Mucosa of descending colon (tissue), 3 donors: ENCODE data around the gene USP36. TPM values are rescaled to one million over a fixed set of nuclear protein-coding genes. Genes with fewer than 3 reads are reported as not detected.

Experiments used
- ATAC-seq: fragments of 200-7000 bp; cut with Tn5 transposase; one replicate; pipeline ENCODE4 v1.9.1; 2020; ENCODE audit warnings: mild to moderate bottlenecking, moderate library complexity
- DNase-seq, 3 donors: peaks; one replicate each; pipeline ENCODE4 v3.0.0-alpha.2; 2020
- H3K36me3 ChIP-seq: fragments of 200-600 bp; one replicate; pipeline ENCODE4 v1.8.0; 2021; ENCODE audit warnings: low read depth, mild to moderate bottlenecking
- H3K4me1 ChIP-seq: fragments of 200-600 bp; one replicate; pipeline ENCODE4 v1.8.0; 2021; ENCODE audit warnings: low read depth, mild to moderate bottlenecking
- H3K4me3 ChIP-seq: fragments of 200-600 bp; one replicate; pipeline ENCODE4 v1.8.0; 2021; ENCODE audit warnings: mild to moderate bottlenecking
- H3K9me3 ChIP-seq: fragments of 200-600 bp; one replicate; pipeline ENCODE4 v1.8.0; 2021; ENCODE audit warnings: mild to moderate bottlenecking
- intact Hi-C, 2 donors: fragments of 100-400 bp; cut with DNase I in 1 of 2; cut with micrococcal nuclease in 1 of 2; formaldehyde crosslinking; loops; one replicate each; pipeline versions ENCODE4 v1.11.0 to v1.11.1; 2022; cut with DNase I, micrococcal nuclease
- total RNA-seq, 3 donors: library from RNA; stranded (reverse); fragmentation: NEBNext Ultra II Directional in 2 of 3; extraction: Animal tissue kit (Norgen Biotek cat#: 25700) in 2 of 3; gene quantifications; one replicate each; pipeline versions ENCODE4 v1.2.1 to v1.2.4, GENCODE V29; 2021 to 2023
- TF ChIP-seq, protein P1 (sequence below): fragments of 200-600 bp; IDR thresholded peaks from one replicate; pipeline ENCODE4 v1.8.0; 2022; ENCODE audit warnings: antibody characterized with exemption, mild to moderate bottlenecking
- donor health status: DM: no; HTN: no; CAD: no; lungs with moderate emphysema.
- donor health status: DM: no; HTN: no; CAD: no.
- donor health status: DM: no; HTN: yes; CAD: no.

Gene USP36
- total RNA-seq, 3 donors from 2014 or later: 36.0 to 67.7 (median 41.4) TPM

DNA sequence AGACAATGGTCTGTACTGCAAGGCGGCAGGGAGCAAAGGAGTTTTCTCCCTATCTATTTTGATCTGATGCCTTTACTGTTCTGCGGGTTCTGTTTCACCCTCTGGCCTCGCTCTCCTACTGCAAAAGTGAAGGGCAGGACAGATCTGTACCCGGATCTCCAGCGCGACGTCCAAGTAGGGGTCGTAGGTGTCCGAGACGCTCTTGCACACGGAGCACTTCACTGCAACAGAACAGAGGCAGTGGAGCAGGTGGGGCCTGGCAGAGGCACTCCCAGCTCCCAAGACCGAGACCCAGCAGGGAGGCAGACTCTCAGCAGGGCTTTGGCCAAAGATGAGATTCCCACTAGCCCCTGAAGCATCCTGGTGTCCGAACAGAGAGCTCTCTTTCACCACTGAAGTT is 19.8 kb downstream of the USP36 start:
- Histone ChIP-seq H3K4me1 (no peaks in the 10 kb centered on the region), H3K9me3 (no peaks in the 10 kb centered on the region), H3K36me3 (peaks cover 15% of the 10 kb centered on the region), H3K4me3 (no peak overlapping the region)
- intact Hi-C loops: no loop called here
- DNase-seq (no peak), ATAC-seq (no peak)
- TF ChIP-seq, protein P1, sequence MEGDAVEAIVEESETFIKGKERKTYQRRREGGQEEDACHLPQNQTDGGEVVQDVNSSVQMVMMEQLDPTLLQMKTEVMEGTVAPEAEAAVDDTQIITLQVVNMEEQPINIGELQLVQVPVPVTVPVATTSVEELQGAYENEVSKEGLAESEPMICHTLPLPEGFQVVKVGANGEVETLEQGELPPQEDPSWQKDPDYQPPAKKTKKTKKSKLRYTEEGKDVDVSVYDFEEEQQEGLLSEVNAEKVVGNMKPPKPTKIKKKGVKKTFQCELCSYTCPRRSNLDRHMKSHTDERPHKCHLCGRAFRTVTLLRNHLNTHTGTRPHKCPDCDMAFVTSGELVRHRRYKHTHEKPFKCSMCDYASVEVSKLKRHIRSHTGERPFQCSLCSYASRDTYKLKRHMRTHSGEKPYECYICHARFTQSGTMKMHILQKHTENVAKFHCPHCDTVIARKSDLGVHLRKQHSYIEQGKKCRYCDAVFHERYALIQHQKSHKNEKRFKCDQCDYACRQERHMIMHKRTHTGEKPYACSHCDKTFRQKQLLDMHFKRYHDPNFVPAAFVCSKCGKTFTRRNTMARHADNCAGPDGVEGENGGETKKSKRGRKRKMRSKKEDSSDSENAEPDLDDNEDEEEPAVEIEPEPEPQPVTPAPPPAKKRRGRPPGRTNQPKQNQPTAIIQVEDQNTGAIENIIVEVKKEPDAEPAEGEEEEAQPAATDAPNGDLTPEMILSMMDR: no peak

DNA sequence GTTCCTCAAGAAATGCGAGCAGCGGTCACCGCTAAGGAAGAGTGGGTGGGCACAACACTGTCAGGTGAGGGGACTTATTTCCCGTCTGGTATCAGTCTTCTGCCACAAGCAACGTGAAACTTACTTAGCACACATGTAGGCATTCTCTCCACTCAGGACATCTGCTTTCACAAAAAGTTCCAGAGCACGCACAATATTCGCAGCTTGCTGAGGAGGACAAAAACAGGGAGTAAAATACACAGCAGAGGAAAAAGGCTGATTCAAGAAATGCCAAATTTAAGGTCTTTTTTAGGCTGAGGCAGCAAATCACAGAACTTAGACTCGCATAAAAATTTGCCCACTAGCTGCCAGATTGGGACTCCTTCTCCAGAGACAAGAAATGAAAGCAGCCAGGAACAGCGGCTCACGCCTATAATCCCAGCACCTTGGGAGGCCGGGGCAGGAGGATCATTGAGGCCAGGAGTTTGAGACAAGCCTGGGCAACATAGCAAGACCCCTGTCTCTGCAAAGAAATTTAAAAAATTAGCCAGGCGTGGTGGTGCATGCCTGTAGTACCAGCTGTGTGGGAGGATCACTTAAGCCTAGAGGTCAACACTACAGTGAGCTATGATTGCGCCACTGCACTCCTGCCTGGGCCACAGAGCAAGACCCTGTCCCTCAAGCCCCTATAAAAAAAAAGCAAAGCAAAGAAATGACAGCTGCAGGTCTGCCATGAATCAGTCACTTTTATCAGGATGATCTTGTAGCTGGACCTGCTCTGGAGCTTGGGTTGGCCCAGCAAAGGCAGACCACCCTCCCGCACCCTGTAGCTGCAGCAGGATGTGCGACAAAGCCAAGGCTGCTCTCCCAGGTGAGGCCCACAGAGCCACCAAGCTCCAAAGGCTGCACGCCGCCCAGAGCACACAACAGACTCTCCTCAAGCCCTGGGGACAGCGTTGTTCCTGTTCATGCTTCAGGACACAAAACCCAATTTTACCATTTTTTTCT is 20.5 kb downstream of the USP36 start:
- Histone ChIP-seq H3K4me1 (no peaks in the 10 kb centered on the region), H3K36me3 (peaks cover 15% of the 10 kb centered on the region), H3K9me3 (no peaks in the 10 kb centered on the region), H3K4me3 (no peak overlapping the region)
- no peak for DNase-seq
- intact Hi-C loops: no loop called here
- no peak for ATAC-seq
- TF ChIP-seq, protein P1: no peak

DNA sequence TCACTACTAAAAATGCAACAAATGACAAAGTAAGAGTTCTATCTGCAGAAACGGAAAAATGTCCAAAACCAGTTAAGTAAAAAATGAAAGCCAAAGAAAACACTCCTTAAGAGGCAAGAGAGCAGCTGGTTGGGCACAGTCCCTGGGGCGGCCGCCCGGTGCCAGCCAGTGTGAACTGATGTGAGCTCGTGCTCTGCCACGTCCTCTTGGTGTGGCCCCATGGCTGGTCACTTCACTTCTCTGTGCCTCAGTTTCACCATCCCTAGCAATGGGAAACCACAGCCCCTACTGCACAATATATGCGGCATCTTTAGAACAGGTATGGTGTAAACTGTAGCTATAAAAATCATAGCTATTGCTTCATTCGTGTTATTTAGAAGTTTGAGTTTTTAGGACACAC is 21.2 kb downstream of the USP36 start:
- Histone ChIP-seq H3K4me3 (no peak overlapping the region), H3K4me1 (no peaks in the 10 kb centered on the region), H3K9me3 (no peaks in the 10 kb centered on the region), H3K36me3 (peaks cover 15% of the 10 kb centered on the region)
- TF ChIP-seq, protein P1: no peak
- ATAC-seq (no peak), DNase-seq (no peak)
- intact Hi-C loops: no loop called here

DNA sequence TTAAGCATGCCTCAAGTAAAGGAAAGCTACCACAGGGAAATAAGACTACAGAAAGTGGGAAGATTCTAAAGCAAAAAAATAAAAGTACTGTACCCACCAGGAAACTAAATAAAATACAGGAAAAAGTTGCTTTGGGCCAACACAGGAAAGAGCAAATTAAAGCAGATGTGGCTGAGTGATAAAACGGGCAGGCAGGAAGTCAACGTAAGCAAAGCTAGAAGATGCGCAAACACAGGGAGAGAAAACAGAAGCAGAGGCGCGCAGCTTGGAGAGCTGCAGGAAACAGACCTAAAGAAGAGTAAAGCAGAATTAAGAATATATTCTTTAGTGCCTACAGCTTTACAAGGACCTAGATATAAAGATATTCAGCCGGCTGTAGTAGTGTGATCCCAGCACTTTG is 21.7 kb downstream of the USP36 start:
- peak in 1 of 3 donors; percentile 58 for DNase-seq

DNA sequence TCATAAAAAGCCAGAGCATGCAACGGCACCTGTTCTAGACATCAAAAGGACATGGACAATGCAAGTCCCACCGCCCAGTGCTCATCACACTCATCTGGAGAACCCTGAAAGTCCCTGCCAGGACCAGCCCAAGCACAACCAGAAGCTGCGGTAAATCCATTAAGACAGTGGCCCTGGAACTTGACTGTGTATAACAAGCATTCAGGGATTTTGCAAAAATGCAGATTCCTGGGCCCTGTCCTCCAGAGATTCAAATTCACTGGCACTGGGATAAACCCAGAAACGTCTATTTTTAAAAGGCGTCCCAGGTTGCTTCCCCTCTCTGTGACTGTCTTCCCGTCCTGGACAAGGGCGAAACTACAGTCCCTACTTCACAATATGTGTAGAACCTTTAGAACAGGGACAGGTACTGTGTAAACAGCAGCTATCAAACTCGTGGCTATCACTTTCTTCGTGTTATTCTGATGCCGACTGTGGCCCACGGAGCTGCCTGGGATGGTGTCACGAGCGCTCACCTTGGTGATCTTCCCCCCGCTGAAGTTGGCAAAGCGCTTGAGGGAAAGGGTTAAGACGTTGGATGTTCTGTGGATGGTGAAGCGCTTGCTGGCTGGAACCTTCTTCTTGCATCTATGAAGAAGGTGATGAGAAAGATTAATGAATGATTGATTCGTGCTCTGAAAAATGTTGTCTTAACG is 22.3 kb downstream of the USP36 start:
- Histone ChIP-seq H3K4me3 (no peak overlapping the region), H3K4me1 (no peaks in the 10 kb centered on the region), H3K9me3 (no peaks in the 10 kb centered on the region), H3K36me3 (peaks cover 18% of the 10 kb centered on the region)
- ATAC-seq: no peak
- no peak for DNase-seq
- TF ChIP-seq, protein P1: no peak
- intact Hi-C loops: no loop called here

More for the DNA sequence above, 21.7 kb downstream of the USP36 start:
- H3K4me3 ChIP-seq: no peak overlapping the region
- peak; percentile 58 for ATAC-seq
- no peaks in the 10 kb centered on the region for H3K4me1 ChIP-seq
- TF ChIP-seq, protein P1: no peak
- intact Hi-C loops: no loop called here
- H3K9me3 ChIP-seq: no peaks in the 10 kb centered on the region
- peaks cover 15% of the 10 kb centered on the region for H3K36me3 ChIP-seq
